A549 (cell line): Measurements from ENCODE around the gene NELFCD. TPM values are rescaled to one million over a fixed set of nuclear protein-coding genes. Genes with fewer than 3 reads are reported as not detected.

Source experiments
- ATAC-seq, 2 experiments: fragments of 200-7000 bp in 1 of 2; fragments of >200 bp in 1 of 2; cut with Nextera tagmentation in 1 of 2; cut with Tn5 transposase in 1 of 2; 3 replicates each; pipeline versions ENCODE4 v1.8.0 to v1.9.1; 2018 to 2020; ENCODE audit warnings: mild to moderate bottlenecking in 1 of 2, moderate library complexity in 1 of 2
- CTCF ChIA-PET: fragments of 300-600 bp; sonication (Branson Sonifier 250); formaldehyde crosslinking; extraction: SDS; loops from one replicate; lab custom pipeline; 2021; ENCODE audit warnings: antibody characterized with exemption, inconsistent platforms; lab: Yijun Ruan, JAX
- POLR2A ChIA-PET: fragments of 350-600 bp; formaldehyde crosslinking; extraction: SDS; loops from one replicate; lab custom pipeline; 2021; ENCODE audit warnings: antibody characterized with exemption, inconsistent platforms; lab: Yijun Ruan, JAX
- DNase-seq, 2 experiments: peaks; one replicate each; pipeline versions ENCODE4 v3.0.0 to v3.0.0-alpha.2; 2011 to 2016; ENCODE audit warnings: low read depth in 1 of 2, low spot score in 1 of 2
- FAIRE-seq: peaks from 2 replicates; lab custom pipeline; 2011; peaks lifted over from hg19 to GRCh38; lab: Jason Lieb, UNC
- H3K27ac ChIP-seq, 2 experiments: fragments of >200 bp; sonication (Bioruptor Twin); formaldehyde crosslinking; 3 replicates each; pipeline ENCODE4 v1.5.1; 2016 to 2017
- H3K4me1 ChIP-seq: fragments of >200 bp; sonication (Bioruptor Twin); formaldehyde crosslinking; 3 replicates; pipeline ENCODE4 v1.6.1; 2016
- H3K4me2 ChIP-seq: fragments of >200 bp; sonication (Bioruptor Twin); formaldehyde crosslinking; 3 replicates; pipeline ENCODE4 v1.6.1; 2016
- H3K4me3 ChIP-seq: fragments of >200 bp; sonication (Bioruptor Twin); formaldehyde crosslinking; 3 replicates; pipeline ENCODE4 v1.5.1; 2016
- H3K9me3 ChIP-seq: fragments of >200 bp; sonication (Bioruptor Twin); formaldehyde crosslinking; 3 replicates; pipeline ENCODE4 v1.6.1; 2016
- CBX8 ChIP-seq: fragments of 200-600 bp; sonication (generic); IDR thresholded peaks from 2 replicates; pipeline ENCODE4 v1.6.1; 2016
- CHD2 ChIP-seq: fragments of 150-350 bp; IDR thresholded peaks from 2 replicates; pipeline ENCODE4 v1.6.1; 2014; ENCODE audit warnings: low read length; ENCODE audit not compliant: partially characterized antibody
- EHF ChIP-seq: fragments of 250-450 bp; sonication (Bioruptor Pico); IDR thresholded peaks from 2 replicates; pipeline ENCODE4 v1.5.0; 2020; ENCODE audit warnings: mild to moderate bottlenecking
- EHMT2 ChIP-seq: fragments of 200-600 bp; sonication (generic); IDR thresholded peaks from 2 replicates; pipeline ENCODE4 v1.6.1; 2016; ENCODE audit warnings: antibody characterized with exemption, low read depth, mild to moderate bottlenecking, moderate library complexity
- ELK1 ChIP-seq: fragments of 150-350 bp; IDR thresholded peaks from 2 replicates; pipeline ENCODE4 v1.6.1; 2014; ENCODE audit warnings: low read depth, mild to moderate bottlenecking, low read length
- ESRRA ChIP-seq: fragments of 150-350 bp; IDR thresholded peaks from 2 replicates; pipeline ENCODE4 v1.6.1; 2014; ENCODE audit warnings: mild to moderate bottlenecking, low read length, borderline replicate concordance
- FOSL2 ChIP-seq, 2 experiments: fragments of 450-650 bp in 1 of 2; fragments of >200 bp in 1 of 2; sonication (Bioruptor Twin) in 1 of 2; formaldehyde crosslinking; IDR thresholded peaks; 2 replicates each; pipeline versions ENCODE4 v1.5.0 to v1.6.1; 2016 to 2020; ENCODE audit warnings: mild to moderate bottlenecking in 1 of 2, moderate library complexity in 1 of 2
- FOXS1 ChIP-seq: fragments of 250-450 bp; sonication (Bioruptor Pico); IDR thresholded peaks from 2 replicates; pipeline ENCODE4 v1.5.0; 2020; ENCODE audit warnings: mild to moderate bottlenecking, moderate library complexity
- GATA3 ChIP-seq: IDR thresholded peaks from 2 replicates; pipeline ENCODE4 v1.6.1; 2012; ENCODE audit warnings: borderline replicate concordance
- HES2 ChIP-seq: fragments of >200 bp; sonication (Bioruptor Twin); formaldehyde crosslinking; IDR thresholded peaks from 2 replicates; pipeline ENCODE4 v1.6.1; 2016
- HEYL ChIP-seq: fragments of 250-450 bp; sonication (Bioruptor Pico); IDR thresholded peaks from 2 replicates; pipeline ENCODE4 v1.8.0; 2021; ENCODE audit warnings: mild to moderate bottlenecking, moderate library complexity
- HOXA7 ChIP-seq: fragments of 250-450 bp; sonication (Bioruptor Pico); IDR thresholded peaks from 2 replicates; pipeline ENCODE4 v1.5.0; 2020; ENCODE audit warnings: mild to moderate bottlenecking, moderate library complexity
- HOXB13 ChIP-seq: fragments of 250-450 bp; sonication (Bioruptor Pico); IDR thresholded peaks from 2 replicates; pipeline ENCODE4 v1.5.0; 2020; ENCODE audit warnings: low read depth, mild to moderate bottlenecking, moderate library complexity
- JUN ChIP-seq, 2 experiments: fragments of >200 bp; sonication (Bioruptor Twin); formaldehyde crosslinking; IDR thresholded peaks; 2 replicates in 1 of 2; 3 replicates in 1 of 2; pipeline ENCODE4 v1.6.1; 2016 to 2017
- KDM5A ChIP-seq: fragments of 200-600 bp; sonication (generic); IDR thresholded peaks from 2 replicates; pipeline ENCODE4 v1.6.1; 2016; ENCODE audit warnings: antibody characterized with exemption, mild to moderate bottlenecking
- PHF8 ChIP-seq: fragments of 200-600 bp; sonication (generic); IDR thresholded peaks from 2 replicates; pipeline ENCODE4 v1.6.1; 2016; ENCODE audit warnings: low read depth, mild to moderate bottlenecking, antibody characterized with exemption, moderate library complexity, borderline replicate concordance
- POLR2A ChIP-seq: IDR thresholded peaks from 2 replicates; pipeline ENCODE4 v1.6.1; 2012; ENCODE audit warnings: mild to moderate bottlenecking, low read length
- POLR2AphosphoS2 ChIP-seq: conservative IDR thresholded peaks from 2 replicates; pipeline ENCODE4 v1.6.1; 2012; ENCODE audit warnings: low read length, improper control_type of control experiment, inconsistent platforms
- RARB ChIP-seq: fragments of 250-450 bp; sonication (Bioruptor Pico); IDR thresholded peaks from 2 replicates; pipeline ENCODE4 v1.8.0; 2021; ENCODE audit warnings: mild to moderate bottlenecking, moderate library complexity
- RFX5 ChIP-seq: fragments of 450-650 bp; IDR thresholded peaks from 2 replicates; pipeline ENCODE4 v1.7.1; 2014; ENCODE audit warnings: antibody characterized with exemption, mild to moderate bottlenecking, moderate library complexity
- RNF2 ChIP-seq: fragments of 200-600 bp; sonication (generic); IDR thresholded peaks from 2 replicates; pipeline ENCODE4 v1.6.1; 2016; ENCODE audit warnings: low read depth, mild to moderate bottlenecking, antibody characterized with exemption, moderate library complexity, borderline replicate concordance
- SMC3 ChIP-seq: fragments of >200 bp; sonication (Bioruptor Twin); formaldehyde crosslinking; IDR thresholded peaks from 3 replicates; pipeline ENCODE4 v1.6.1; 2018; ENCODE audit warnings: inconsistent platforms
- TFCP2L1 ChIP-seq: fragments of 250-450 bp; sonication (Bioruptor Pico); IDR thresholded peaks from 2 replicates; pipeline ENCODE4 v1.5.0; 2021; ENCODE audit warnings: mild to moderate bottlenecking
- ZFP36 ChIP-seq: fragments of 450-650 bp; IDR thresholded peaks from 2 replicates; pipeline ENCODE4 v1.6.1; 2014; ENCODE audit warnings: borderline replicate concordance; ENCODE audit not compliant: partially characterized antibody
- ZNF302 ChIP-seq: fragments of 250-450 bp; sonication (Bioruptor Pico); IDR thresholded peaks from 2 replicates; pipeline ENCODE4 v1.9.0; 2021; ENCODE audit warnings: inconsistent platforms, mild to moderate bottlenecking, moderate library complexity
- ZSCAN20 ChIP-seq: fragments of 250-450 bp; sonication (Bioruptor Pico); IDR thresholded peaks from 2 replicates; pipeline ENCODE4 v1.8.0; 2022; ENCODE audit warnings: mild to moderate bottlenecking, moderate library complexity
- WGBS: methylation state at CpG from one replicate; pipeline ENCODE4 v1.1.6; 2017; ENCODE audit errors: missing lambda C conversion rate; 5-methylcytosine and 5-hydroxymethylcytosine counted together
- polyA plus RNA-seq, 4 experiments: library from polyadenylated mRNA; depleted of rRNA in 3 of 4; stranded (reverse); fragments of >200 nt; fragmentation: RNase III in 1 of 4; extraction: RNeasy Plus Mini Kit Qiagen cat#74134 plus additional on column Dnase treatment in 1 of 4; gene quantifications; 2 replicates in 3 of 4; 3 replicates in 1 of 4; pipeline ENCODE4 v1.2.3, GENCODE V29; 2011 to 2017

The NELFCD gene
- polyA plus RNA-seq, 2 of the 4 experiments (the other 2 are of a cell fraction), result 58.8 to 74.0 TPM

- CTCF ChIA-PET, result no interaction called here
- Histone ChIP-seq H3K4me3 (no peak overlapping the region), H3K4me1 (peaks cover 16% of the 10 kb centered on the region), H3K27ac (no peak overlapping the region), H3K9me3 (no peaks in the 10 kb centered on the region), H3K4me2 (no peak overlapping the region)
- no peak for ATAC-seq
- DNase-seq, result no peak
- WGBS, result 93% methylated on average over 7 of the region's 8 CpGs
- POLR2A ChIA-PET, result no interaction called here
- FAIRE-seq, result no peak
- TF ChIP-seq HOXA7 (CRISPR knock-in tag), result no peak
- no peak for TF ChIP-seq POLR2A
- TF ChIP-seq CHD2, result no peak
- no peak for TF ChIP-seq GATA3
- no peak for TF ChIP-seq ESRRA
- TF ChIP-seq, all 56 proteins: peak for 0
Measured at GRCh38 chr20:59002388-59002787, 21.3 kb downstream of the NELFCD start.

GRCh38 chr20:59002874-59003399 is 21.9 kb downstream of the NELFCD start:
- Histone ChIP-seq H3K4me2 (no peak overlapping the region), H3K9me3 (no peaks in the 10 kb centered on the region), H3K4me1 (peaks cover 21% of the 10 kb centered on the region), H3K4me3 (no peak overlapping the region), H3K27ac (no peak overlapping the region)
- no peak for FAIRE-seq
- TF ChIP-seq CHD2, result no peak
- no peak for TF ChIP-seq RFX5
- TF ChIP-seq POLR2AphosphoS2, result no peak
- no peak for TF ChIP-seq EHF (CRISPR knock-in tag)
- TF ChIP-seq EHMT2, result no peak
- no peak for TF ChIP-seq PHF8
- no peak for TF ChIP-seq JUN (IDR thresholded peaks at IDR 0.05)
- no peak for TF ChIP-seq SMC3
- no peak for TF ChIP-seq HEYL (CRISPR knock-in tag)
- no peak for TF ChIP-seq ZFP36
- TF ChIP-seq CBX8, result no peak
- no peak for TF ChIP-seq ZSCAN20 (CRISPR knock-in tag)
- TF ChIP-seq FOSL2 (IDR thresholded peaks at IDR 0.05), result no peak
- TF ChIP-seq FOSL2 (CRISPR knock-in tag; IDR thresholded peaks at IDR 0.05), result no peak
- no peak for TF ChIP-seq HOXB13
- no peak for TF ChIP-seq KDM5A
- TF ChIP-seq ELK1, result no peak
- no peak for TF ChIP-seq HES2
- no peak for TF ChIP-seq FOXS1
- no peak for TF ChIP-seq RARB (CRISPR knock-in tag)
- TF ChIP-seq RNF2, result no peak
- ChIA-PET CTCF (no interaction called here), POLR2A (no interaction called here)
- 89% methylated on average over 14 of the region's 17 CpGs for WGBS
- no peak for ATAC-seq
- DNase-seq, result no peak

- Histone ChIP-seq H3K4me3 (no peak overlapping the region), H3K4me1 (peaks cover 21% of the 10 kb centered on the region), H3K4me2 (no peak overlapping the region), H3K9me3 (no peaks in the 10 kb centered on the region), H3K27ac (no peak overlapping the region)
- no peak for FAIRE-seq
- TF ChIP-seq TFCP2L1 (CRISPR knock-in tag), result no peak
- TF ChIP-seq ZNF302 (CRISPR knock-in tag), result no peak
- TF ChIP-seq CHD2, result no peak
- WGBS, result 94% methylated on average over 16 of the region's 16 CpGs
- ChIA-PET POLR2A (no interaction called here), CTCF (no interaction called here)
- no peak for ATAC-seq
- no peak for DNase-seq
Measured at GRCh38 chr20:59003836-59004492, 22.9 kb downstream of the NELFCD start.
